ENCODE results near the gene CPA4.
"Not testable (repeated sequence)": the region's sequence is repeated elsewhere in the genome, so short reads cannot be mapped to it uniquely, and the experiment has no call there.

CPA4 gene, protein sequence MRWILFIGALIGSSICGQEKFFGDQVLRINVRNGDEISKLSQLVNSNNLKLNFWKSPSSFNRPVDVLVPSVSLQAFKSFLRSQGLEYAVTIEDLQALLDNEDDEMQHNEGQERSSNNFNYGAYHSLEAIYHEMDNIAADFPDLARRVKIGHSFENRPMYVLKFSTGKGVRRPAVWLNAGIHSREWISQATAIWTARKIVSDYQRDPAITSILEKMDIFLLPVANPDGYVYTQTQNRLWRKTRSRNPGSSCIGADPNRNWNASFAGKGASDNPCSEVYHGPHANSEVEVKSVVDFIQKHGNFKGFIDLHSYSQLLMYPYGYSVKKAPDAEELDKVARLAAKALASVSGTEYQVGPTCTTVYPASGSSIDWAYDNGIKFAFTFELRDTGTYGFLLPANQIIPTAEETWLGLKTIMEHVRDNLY

GRCh38 chr7:130292682-130293257, at the start of gene CPA4:
TSS of gene CPA4 (plus strand) at chr7:130293161. CDS start at chr7:130293181, 20 bp downstream.
- DNase-seq (ENCODE audit: low read depth in 3 of 3): no peak

DNA sequence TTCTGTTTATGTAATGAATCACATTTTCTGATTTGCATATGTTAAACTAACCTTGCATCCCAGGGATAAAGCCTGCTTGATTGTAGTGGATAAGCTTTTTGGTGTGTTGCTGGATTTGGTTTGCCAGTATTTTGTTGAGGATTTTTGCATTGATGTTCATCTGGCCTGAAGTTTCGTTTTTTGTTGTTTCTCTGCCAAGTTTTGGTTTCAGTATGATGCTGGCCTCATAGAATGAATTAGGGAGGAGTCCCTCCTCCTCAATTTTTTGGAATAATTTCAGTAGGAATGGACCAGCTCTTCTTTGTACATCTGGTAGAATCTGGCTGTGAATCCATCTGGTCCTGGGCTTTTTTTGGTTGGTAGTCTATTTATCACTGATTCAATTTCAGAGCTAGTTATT, 49.5 kb upstream of the CPA4 start:
- DNase-seq (ENCODE audit: low read depth in 3 of 3): not testable (repeated sequence)

- not testable (repeated sequence) for DNase-seq (ENCODE audit: low read depth in 3 of 3)
These were observed 46.5 kb upstream of the CPA4 start for GRCh38 chr7:130246491-130246890.

- not testable (repeated sequence) for DNase-seq (ENCODE audit: low read depth in 3 of 3)
These were observed 44.1 kb upstream of the CPA4 start for GRCh38 chr7:130248842-130249241.

- not testable (repeated sequence) for DNase-seq (ENCODE audit: low read depth in 3 of 3)
These were observed 43.3 kb upstream of the CPA4 start for GRCh38 chr7:130249626-130250025.

- DNase-seq (ENCODE audit: low read depth in 3 of 3): no peak
These were observed 38.4 kb upstream of the CPA4 start for GRCh38 chr7:130254555-130254954.

DNA sequence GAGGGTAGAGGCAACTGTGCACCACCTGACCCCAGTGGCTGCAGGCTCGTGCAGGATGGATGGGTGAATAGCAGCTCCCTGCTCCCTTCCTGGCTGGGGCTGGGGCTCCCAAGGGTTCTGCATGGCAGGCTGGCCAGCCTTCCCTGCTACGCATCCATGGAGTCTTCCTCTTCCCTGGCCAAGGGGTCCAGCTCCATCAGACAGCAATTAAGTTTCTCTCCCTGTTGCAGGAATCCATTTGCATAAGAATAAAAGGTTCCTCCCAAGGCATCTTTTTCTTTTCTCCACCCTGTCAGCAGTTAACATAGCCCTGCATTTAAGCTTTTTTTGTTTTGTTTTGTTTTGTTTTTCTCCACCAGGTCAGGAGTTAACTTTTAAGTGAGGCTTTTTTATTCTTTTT, 36.3 kb upstream of the CPA4 start:
- no peak for DNase-seq (ENCODE audit: low read depth in 3 of 3)

GRCh38 chr7:130258494-130259078, 34.4 kb upstream of the CPA4 start:
- no peak for DNase-seq (ENCODE audit: low read depth in 3 of 3)

DNA sequence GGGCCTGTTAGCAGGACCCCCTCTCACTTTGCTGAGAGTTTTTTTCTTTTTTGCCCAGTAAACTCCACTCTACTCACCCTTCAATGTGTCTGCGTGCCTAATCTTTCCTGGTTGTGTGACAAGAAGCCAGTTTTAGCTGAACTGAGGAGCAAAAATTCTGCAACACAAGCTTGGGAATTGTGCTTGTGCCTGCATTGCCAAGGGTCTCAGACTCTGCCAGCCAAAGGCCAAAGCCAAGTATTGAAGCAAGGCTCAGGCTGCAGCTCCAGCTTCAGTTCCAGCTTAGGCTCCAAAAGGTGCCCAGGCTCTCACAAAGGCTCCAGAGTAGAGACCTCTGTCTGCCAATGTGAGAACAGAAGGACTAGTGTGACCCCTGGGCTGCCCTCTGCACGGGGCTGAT, 30.5 kb upstream of the CPA4 start:
- no peak for DNase-seq (ENCODE audit: low read depth in 3 of 3)

GRCh38 chr7:130263130-130263529, 29.8 kb upstream of the CPA4 start:
- no peak for DNase-seq (ENCODE audit: low read depth in 3 of 3)

DNA sequence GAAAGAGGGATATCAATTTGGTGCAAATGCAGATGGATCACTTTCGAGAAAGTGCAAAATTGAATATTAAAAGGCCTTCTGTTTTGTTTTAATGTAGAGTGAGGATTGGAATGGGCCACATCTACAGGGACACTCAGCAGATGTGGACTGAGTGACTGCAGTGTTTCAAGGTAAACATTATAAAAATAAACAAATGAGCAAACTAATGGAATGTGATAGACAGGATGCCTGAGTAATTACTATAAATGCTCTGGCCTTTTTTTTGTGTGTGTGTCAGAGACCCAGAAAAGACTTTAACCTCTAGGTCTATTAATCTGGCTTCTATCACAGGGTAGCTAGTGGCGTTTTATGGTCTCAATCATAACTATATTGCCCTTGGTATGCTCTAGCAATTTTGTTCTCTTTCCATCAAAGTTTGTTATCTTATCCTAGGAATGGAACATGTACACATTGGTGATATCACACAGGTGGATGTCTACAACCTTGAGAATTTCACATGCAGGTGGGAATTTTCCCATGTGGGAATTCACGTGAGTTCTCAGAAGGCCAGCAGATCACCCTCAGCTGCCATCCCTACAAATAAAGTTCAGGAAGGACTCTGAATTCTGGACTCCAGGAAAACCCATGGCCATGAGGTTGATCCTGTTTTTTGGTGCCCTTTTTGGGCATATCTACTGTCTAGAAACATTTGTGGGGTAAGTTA, 26.6 kb upstream of the CPA4 start, which contains the start of gene CPA2:
TSS of gene CPA2 (plus strand) at position 606 of the 703 bp plus-strand sequence. CDS start at position 625, 19 bp downstream.
- DNase-seq (ENCODE audit: low read depth in 3 of 3): no peak

GRCh38 chr7:130266961-130267321, 26.0 kb upstream of the CPA4 start:
- no peak for DNase-seq (ENCODE audit: low read depth in 3 of 3)

GRCh38 chr7:130268463-130269317, 24.3 kb upstream of the CPA4 start:
- DNase-seq (ENCODE audit: low read depth in 3 of 3): no peak

- no peak for DNase-seq (ENCODE audit: low read depth in 3 of 3)
These were observed 23.7 kb upstream of the CPA4 start for GRCh38 chr7:130269318-130269694.

DNA sequence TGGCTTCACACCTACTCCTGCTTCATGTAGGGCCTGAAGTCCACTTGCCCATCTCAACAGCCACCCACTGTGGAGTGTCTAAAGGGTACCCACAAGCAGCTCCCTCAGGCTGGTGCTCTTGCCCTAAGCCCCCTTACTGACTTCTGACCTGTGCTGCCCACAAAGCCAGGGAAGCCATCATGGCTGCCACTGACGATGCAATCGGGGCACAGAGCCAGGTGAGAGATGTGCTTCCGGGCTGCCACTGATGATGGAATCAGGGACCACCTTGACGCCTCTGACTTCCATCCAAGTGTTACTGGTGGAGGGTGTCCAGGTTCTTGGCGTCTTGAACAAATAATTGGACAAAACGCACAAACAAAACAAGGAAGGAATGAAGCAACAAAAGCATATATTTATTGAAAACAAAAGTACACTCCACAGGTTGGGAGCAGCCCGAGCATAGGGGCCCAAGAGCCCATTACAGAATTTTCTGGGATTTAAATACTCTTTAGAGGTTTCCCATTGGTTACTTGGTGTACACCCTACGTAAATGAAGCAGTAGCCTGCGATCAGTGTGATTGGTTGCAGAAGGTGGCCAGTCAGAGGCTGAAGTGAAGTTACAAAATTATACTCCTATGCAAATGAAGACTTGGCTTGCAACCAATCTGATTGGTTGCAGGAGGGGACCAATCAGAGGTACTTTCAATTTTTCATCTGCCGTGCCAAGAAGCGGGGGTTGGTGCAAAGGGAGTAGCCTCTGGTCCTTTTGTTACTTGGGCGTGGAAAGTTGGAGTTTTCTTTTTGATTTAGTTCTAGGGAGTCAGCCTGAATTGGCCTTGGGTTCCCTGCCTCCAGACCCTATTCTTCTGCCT, 21.8 kb upstream of the CPA4 start:
- DNase-seq (ENCODE audit: low read depth in 3 of 3): no peak

DNA sequence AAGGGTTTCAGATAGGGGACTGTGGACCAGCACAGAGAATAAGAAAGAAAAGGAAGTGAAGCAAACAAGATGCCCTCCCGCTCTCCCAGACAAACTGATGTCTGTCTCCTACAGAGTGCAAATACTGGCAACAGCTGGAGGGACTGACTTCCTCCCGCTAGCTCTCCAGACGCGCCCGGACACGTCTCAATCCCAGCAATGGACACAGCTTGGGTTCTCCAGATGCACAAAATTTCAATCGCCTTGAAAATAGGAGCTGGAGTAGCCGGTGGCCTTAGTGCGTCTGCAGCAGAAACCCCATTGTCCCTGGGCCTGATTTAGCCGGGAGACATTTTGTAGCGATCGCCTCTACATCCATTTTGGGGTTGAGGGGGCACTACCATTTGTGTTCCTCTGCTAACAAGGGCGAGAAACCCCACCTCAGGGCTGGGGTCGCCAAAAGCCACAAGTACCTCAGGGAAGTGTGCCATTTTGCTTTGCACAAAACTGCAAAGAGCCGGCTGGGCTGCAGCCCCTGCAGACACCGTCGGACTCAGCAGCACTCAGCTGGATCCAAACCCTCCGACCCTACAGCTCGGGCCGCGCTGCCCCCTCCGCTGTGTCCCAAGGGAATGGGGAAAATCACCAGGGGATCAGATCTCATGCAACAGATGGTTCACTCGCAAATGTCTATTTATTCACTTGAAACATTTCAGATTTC, 20.4 kb upstream of the CPA4 start:
- no peak for DNase-seq (ENCODE audit: low read depth in 3 of 3)

DNA sequence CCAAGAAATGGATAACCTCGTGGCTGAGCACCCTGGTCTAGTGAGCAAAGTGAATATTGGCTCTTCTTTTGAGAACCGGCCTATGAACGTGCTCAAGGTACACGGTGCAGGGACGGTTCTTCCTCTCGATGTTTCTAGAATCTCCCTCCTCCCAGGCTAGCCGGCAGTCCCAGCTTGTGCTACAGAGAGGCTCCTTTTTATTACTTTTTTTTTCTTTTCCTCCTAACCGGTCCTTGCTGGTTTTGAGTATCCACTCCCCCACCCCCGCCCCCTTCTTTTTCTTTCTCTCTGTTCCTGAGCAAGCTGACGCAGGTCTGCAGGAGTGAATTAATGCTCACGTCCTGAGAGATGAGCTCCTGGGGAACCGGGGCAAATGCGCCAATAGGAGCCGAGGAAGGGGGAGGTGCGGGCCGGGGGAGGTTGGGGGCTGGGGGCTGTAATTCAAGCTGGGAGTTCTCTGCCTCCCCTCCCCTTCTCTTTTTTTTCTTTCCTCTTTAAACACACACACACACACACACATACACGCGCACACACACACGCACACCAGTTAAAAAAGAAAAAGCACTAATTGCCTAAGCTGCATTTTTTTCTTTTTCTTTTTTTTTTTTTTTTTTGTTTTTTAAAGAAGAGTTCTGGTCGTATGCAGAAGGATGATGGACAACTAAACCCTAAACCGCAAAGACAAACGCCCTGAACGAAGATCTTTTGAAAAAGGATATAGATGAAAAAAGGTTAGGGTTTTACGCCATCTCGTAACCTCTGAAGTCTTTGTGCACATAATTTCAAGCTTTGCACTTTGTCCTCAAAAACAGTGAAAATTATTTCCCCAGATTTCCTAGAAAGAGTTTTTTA, 19.7 kb upstream of the CPA4 start:
- no peak for DNase-seq (ENCODE audit: low read depth in 3 of 3)

DNA sequence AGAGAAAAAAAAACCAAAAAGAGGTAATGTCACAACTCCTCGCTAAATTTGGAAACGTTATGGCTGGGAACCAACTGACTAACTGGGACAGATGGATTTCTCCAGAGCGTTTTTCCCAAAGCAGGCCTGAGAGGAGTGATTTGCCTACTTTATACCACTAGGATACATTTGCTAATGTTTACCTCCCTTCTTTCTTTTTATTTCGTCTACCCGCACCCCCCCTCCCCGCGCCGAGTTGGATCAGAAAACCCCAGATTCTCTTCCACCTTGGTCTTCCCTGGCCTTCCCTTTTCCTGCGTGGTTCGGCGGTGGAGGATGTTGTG, 19.1 kb upstream of the CPA4 start:
- no peak for DNase-seq (ENCODE audit: low read depth in 3 of 3)

DNA sequence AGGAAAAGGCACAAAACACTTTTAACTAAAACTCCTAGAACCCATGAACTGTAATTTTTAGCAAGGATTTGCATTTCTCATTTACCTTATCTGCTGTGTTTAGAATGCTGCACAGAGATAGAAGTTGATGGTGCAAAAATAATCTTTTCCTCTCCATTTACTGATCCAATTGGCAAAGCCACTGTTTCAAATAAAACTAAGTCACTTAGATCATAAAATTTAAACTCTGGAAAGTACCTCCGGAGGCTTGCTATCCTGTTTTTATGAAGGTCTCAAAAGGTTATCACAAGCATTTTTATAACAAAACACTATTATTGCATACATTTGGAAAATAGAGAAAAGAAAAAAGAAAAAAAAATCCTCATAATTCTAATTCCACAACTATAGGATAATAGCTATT, 18.7 kb upstream of the CPA4 start:
- DNase-seq (ENCODE audit: low read depth in 3 of 3): no peak

Measured in stimulated activated CD4-positive, alpha-beta T cell treated with anti-CD3 and anti-CD28 coated beads, TNF-alpha, amount 100 ng/mL, for 48 hours (primary cell).